Measurements from ENCODE around the gene ATP8B1.

DNA sequence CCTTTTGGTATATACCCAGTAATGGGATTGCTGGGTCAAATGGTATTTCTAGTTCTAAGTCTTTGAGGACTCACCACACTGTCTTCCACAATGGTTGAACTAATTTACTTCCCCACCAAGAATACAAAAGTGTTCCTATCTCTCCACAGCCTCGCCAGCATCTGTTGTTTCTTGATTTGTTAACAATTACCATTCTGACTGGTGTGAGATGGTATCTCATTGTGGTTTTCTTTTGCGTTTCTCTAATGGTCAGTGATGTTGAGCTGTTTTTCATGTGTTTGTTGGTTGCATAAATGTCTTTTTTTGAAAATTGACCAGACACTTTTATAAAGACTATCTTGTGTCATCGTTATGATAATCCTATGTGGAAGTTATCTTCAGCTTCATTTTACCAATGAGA lies 16.0 kb upstream of the ATP8B1 start:
- TF ChIP-seq, protein P1, sequence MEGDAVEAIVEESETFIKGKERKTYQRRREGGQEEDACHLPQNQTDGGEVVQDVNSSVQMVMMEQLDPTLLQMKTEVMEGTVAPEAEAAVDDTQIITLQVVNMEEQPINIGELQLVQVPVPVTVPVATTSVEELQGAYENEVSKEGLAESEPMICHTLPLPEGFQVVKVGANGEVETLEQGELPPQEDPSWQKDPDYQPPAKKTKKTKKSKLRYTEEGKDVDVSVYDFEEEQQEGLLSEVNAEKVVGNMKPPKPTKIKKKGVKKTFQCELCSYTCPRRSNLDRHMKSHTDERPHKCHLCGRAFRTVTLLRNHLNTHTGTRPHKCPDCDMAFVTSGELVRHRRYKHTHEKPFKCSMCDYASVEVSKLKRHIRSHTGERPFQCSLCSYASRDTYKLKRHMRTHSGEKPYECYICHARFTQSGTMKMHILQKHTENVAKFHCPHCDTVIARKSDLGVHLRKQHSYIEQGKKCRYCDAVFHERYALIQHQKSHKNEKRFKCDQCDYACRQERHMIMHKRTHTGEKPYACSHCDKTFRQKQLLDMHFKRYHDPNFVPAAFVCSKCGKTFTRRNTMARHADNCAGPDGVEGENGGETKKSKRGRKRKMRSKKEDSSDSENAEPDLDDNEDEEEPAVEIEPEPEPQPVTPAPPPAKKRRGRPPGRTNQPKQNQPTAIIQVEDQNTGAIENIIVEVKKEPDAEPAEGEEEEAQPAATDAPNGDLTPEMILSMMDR (IDR thresholded peaks at IDR 0.05) = no peak
- no peak for TF ChIP-seq POLR2A (IDR thresholded peaks at IDR 0.05)
